Hepatocyte (in vitro differentiated cells): ENCODE results near the gene ADGRV1.

ENCODE experiments used
- CTCF ChIP-seq: fragments of 200-600 bp; sonication (generic); IDR thresholded peaks from 2 replicates; pipeline ENCODE4 v1.5.1; 2016; ENCODE audit warnings: antibody characterized with exemption, mild to moderate bottlenecking; ENCODE audit not compliant: poor library complexity
- EZH2 ChIP-seq: fragments of 200-600 bp; sonication (generic); IDR thresholded peaks from 2 replicates; pipeline ENCODE4 v1.6.1; 2016; ENCODE audit warnings: antibody characterized with exemption, mild to moderate bottlenecking, borderline replicate concordance
- EZH2phosphoT487 ChIP-seq: fragments of 200-600 bp; sonication (generic); IDR thresholded peaks from one replicate; pipeline ENCODE4 v1.6.1; 2018; ENCODE audit warnings: antibody characterized with exemption, mild to moderate bottlenecking, low read depth, moderate library complexity; ENCODE audit not compliant: unreplicated experiment, severe bottlenecking

DNA sequence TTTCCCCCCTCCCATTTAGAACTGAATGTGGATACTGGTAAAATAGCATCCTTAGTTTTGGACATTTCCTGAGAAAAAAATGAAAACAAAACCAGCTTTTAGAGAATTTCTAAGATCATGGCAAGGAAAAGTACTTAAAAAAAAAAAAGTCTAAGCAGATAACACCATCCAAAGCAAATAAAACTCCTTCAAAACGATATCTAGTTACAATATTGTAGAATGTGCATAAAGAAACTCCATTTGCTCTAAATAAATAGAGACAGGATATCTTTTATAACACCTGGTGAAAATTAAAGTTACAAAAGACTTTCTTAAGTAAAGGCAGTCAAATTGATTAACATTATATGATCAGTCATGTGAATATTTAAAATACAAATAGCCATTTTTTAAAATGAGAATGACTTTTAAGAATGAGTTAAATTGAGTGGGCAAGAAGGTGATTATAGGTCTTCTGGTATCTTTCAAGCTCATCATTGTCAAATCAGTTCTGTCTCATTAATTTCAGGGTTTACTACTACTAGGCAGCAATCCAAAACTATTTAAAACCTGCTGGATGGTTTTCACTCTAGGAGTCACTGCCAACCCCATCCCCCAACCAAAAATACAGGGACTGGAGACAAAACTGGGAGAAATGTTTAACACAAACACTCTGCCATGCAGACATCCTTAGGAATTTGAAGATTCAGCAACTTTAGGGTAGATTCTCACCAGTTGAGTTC, 382.6 kb downstream of the ADGRV1 start:
- TF ChIP-seq CTCF (no peak), EZH2phosphoT487 (no peak), EZH2 (no peak)
